Measurements from ENCODE around the gene LDB2.

DNA sequence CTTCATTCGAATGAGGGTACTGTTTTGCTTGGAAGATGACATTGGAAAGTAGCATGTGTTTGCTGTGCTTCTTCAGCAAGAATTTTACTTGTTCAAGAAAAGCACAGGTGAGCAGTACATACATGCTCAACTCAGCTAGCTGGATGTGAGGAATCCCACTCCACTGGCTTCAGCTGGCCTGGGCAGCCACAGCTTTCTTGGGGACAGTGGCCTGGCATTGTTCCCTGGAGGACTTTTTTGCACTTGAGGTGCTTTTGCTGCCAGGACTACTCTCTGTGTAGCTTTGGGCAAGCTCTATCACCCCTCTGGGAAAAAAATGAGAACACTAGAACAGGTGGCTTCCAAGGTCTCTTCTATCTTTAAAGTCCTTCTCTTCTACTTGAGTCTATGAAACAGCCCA, 184.3 kb downstream of the LDB2 start:
- TF ChIP-seq, protein P1, sequence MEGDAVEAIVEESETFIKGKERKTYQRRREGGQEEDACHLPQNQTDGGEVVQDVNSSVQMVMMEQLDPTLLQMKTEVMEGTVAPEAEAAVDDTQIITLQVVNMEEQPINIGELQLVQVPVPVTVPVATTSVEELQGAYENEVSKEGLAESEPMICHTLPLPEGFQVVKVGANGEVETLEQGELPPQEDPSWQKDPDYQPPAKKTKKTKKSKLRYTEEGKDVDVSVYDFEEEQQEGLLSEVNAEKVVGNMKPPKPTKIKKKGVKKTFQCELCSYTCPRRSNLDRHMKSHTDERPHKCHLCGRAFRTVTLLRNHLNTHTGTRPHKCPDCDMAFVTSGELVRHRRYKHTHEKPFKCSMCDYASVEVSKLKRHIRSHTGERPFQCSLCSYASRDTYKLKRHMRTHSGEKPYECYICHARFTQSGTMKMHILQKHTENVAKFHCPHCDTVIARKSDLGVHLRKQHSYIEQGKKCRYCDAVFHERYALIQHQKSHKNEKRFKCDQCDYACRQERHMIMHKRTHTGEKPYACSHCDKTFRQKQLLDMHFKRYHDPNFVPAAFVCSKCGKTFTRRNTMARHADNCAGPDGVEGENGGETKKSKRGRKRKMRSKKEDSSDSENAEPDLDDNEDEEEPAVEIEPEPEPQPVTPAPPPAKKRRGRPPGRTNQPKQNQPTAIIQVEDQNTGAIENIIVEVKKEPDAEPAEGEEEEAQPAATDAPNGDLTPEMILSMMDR (IDR thresholded peaks at IDR 0.05): no peak
- no peak for TF ChIP-seq POLR2A (IDR thresholded peaks at IDR 0.05)

All from heart left ventricle (tissue), 13 donors.